Muscle layer of colon (tissue), 2 donors: Measurements from ENCODE around the gene ESPNL.

ENCODE experiments used
- H3K27ac ChIP-seq: one replicate; pipeline ENCODE4 v1.7.0; 2013; ENCODE audit warnings: low read depth, mild to moderate bottlenecking, low read length, moderate library complexity
- H3K27me3 ChIP-seq, 2 donors: one replicate each; pipeline ENCODE4 v1.7.0; 2013; ENCODE audit warnings: low read length in 2 of 2, mild to moderate bottlenecking in 2 of 2; ENCODE audit not compliant: insufficient read depth in 2 of 2, control insufficient read depth in 1 of 2
- H3K36me3 ChIP-seq: one replicate; pipeline ENCODE4 v1.7.0; 2013; ENCODE audit warnings: mild to moderate bottlenecking, low read length; ENCODE audit not compliant: insufficient read depth
- H3K4me1 ChIP-seq: one replicate; pipeline ENCODE4 v1.7.0; 2013; ENCODE audit warnings: mild to moderate bottlenecking, low read length; ENCODE audit not compliant: insufficient read depth
- H3K4me3 ChIP-seq, 2 donors: one replicate each; pipeline ENCODE4 v1.7.0; 2013; ENCODE audit warnings: low read length in 2 of 2, low read depth in 1 of 2, mild to moderate bottlenecking in 1 of 2, moderate library complexity in 1 of 2
- H3K9ac ChIP-seq: one replicate; pipeline ENCODE4 v1.7.0; 2013; ENCODE audit warnings: low read length
- H3K9me3 ChIP-seq: one replicate; pipeline ENCODE4 v1.7.0; 2013; ENCODE audit warnings: mild to moderate bottlenecking, low read length
- donor health status: abdominal sarcoma.
- donor health status: Adenocarcinoma of cecum.

ESPNL gene

DNA sequence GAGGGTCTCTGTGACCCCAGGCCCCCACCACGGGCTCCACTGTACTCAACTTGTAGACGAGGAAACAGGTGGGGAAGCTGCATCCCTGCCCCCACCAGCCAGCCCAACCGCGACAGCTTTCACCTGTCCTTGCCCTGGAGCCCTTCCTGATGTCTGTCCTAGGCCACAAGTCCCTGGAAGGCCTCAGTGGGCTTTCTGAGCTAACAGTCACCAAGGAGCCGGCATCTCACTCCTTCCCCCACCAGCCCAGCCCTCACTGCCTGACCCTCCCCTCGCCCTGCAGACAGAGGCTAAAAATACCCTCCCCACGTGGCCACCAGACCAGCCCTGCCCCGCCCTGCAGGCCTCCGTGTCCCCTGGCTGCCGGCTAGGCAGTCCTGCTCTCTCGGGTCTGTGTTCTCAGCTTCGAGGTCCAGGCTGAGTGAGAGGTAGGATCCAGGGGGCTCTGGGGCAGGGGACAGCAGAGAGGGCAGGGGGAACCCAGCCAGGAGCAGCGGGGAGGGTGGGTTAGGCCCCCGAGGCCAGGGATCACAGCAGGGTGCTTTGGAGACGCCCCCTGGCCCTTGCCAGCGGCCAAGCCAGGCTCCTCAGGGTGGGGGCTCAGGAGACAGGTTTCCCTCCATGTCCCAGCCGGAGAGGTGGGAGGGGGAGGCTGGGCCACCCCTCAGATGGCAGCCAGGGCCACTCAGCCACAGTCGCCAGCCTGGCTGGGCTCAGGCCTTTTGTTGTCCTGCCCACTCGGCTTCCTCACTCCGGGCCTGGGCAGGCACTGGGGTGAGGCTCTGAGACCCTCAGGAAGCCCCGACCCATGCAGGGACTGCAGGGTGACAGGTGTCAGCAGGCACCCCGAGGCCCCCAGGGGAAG, 38.4 kb downstream of the ESPNL start, which contains the start of gene KLHL30:
KLHL30 (plus strand) TSS at position 338 of the 865 bp plus-strand sequence. CDS start 2,087 bp downstream, outside the sequence.
- Histone ChIP-seq H3K9ac (no peak within 1 kb of the TSS), H3K9me3 (no peaks in the 10 kb centered on the region), H3K36me3 (no peaks in the 10 kb centered on the region), H3K27ac (no peak within 1 kb of the TSS), H3K4me3 (peak within 1 kb of the TSS in 1 of 2 donors; percentile 9), H3K4me1 (peaks cover 15% of the 10 kb centered on the region), H3K27me3 (no peaks in the 10 kb centered on the region)

DNA sequence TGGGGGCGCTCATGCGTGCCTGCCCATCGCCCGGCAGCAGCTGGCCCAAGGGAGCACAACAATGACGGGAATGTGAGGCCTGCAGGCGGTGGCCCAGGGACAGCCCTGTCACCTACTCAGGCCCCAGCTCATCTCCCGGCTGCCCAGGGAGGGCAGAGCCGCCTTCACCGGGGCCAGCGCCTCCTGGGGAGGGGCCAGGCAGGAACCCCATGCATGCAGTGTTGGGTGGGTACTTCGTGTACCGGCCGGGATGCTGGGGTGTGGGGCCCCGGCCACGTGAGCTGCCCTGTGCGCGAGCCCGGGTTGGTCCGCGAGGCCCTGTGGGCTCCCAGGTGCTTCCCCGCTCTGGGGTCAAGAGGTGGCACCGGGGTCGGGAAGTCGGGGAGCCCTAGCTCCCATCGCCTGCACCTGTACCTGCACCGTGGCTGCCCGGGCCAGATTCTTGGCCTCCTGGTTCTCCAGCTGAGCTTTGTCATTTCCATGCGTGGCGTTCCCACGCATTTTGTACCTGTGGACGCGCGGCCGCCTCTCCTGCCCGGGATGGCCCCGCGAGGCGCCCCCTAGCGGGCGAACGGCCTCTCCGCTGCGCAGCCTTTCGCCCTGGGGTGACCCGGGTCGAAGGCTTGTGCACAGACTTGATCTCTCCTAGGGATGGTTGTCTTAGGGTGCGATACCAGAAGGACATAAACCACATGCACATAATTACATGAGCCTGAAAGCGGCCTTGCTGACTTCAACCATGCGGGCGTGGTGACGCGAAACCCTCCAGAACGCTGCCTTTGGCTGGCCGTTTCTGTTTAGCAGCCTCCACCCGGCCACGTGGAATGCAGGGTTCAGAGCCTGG, 39.3 kb downstream of the ESPNL start:
- H3K27me3 ChIP-seq = no peaks in the 10 kb centered on the region
- H3K4me1 ChIP-seq = peaks cover 15% of the 10 kb centered on the region
- H3K9ac ChIP-seq = no peak overlapping the region
- H3K36me3 ChIP-seq = no peaks in the 10 kb centered on the region
- no peak overlapping the region for H3K27ac ChIP-seq
- H3K4me3 ChIP-seq = peak overlapping the region in 1 of 2 donors; percentile 9
- H3K9me3 ChIP-seq = no peaks in the 10 kb centered on the region

DNA sequence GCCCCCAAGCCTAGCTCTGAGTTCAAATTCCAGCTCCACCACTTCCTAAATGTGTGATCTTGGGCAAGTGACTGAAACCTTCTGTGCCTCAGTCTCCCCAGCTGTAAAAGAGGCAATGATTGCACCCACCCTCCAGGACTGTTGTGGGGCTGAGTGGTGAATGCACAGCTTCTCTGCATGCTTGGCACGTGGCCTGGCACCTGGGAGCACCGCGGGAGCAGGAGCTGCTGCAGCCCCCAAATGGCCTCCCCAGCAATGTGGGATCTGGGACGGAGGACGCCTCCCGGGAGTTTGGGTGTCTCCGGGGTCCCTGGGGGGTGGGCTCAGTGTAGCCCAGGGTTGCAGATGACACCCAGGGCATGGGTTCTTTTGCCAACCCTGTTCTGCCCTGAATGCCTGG, 39.9 kb downstream of the ESPNL start:
- Histone ChIP-seq H3K27me3 (no peaks in the 10 kb centered on the region), H3K36me3 (no peaks in the 10 kb centered on the region), H3K4me3 (no peak overlapping the region), H3K9me3 (no peaks in the 10 kb centered on the region), H3K4me1 (peaks cover 15% of the 10 kb centered on the region), H3K9ac (no peak overlapping the region), H3K27ac (no peak overlapping the region)

DNA sequence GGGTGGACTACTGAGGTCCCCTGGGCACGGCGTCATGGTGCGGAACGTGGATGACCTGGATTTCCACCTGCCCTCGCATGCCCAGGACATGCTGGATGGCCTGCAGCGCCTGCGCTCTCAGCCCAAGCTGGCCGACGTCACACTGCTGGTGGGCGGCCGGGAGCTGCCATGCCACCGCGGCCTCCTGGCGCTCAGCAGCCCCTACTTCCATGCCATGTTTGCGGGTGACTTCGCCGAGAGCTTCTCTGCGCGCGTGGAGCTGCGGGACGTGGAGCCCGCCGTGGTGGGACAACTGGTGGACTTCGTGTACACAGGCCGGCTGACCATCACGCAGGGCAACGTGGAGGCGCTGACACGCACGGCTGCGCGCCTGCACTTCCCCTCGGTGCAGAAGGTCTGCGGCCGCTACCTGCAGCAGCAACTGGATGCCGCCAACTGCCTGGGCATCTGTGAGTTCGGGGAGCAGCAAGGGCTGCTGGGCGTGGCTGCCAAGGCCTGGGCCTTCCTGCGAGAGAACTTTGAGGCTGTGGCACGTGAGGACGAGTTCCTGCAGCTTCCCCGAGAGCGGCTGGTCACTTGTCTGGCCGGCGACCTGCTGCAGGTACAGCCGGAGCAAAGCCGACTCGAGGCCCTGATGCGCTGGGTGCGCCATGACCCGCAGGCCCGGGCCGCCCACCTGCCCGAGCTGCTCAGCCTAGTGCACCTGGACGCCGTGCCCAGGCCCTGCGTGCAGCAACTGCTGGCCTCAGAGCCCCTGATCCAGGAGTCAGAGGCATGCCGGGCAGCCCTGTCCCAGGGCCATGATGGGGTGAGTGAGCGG, 40.8 kb downstream of the ESPNL start:
- H3K27me3 ChIP-seq = no peaks in the 10 kb centered on the region
- no peak overlapping the region for H3K9ac ChIP-seq
- no peaks in the 10 kb centered on the region for H3K9me3 ChIP-seq
- peaks cover 15% of the 10 kb centered on the region for H3K4me1 ChIP-seq
- no peaks in the 10 kb centered on the region for H3K36me3 ChIP-seq
- H3K27ac ChIP-seq = no peak overlapping the region
- H3K4me3 ChIP-seq = no peak overlapping the region

DNA sequence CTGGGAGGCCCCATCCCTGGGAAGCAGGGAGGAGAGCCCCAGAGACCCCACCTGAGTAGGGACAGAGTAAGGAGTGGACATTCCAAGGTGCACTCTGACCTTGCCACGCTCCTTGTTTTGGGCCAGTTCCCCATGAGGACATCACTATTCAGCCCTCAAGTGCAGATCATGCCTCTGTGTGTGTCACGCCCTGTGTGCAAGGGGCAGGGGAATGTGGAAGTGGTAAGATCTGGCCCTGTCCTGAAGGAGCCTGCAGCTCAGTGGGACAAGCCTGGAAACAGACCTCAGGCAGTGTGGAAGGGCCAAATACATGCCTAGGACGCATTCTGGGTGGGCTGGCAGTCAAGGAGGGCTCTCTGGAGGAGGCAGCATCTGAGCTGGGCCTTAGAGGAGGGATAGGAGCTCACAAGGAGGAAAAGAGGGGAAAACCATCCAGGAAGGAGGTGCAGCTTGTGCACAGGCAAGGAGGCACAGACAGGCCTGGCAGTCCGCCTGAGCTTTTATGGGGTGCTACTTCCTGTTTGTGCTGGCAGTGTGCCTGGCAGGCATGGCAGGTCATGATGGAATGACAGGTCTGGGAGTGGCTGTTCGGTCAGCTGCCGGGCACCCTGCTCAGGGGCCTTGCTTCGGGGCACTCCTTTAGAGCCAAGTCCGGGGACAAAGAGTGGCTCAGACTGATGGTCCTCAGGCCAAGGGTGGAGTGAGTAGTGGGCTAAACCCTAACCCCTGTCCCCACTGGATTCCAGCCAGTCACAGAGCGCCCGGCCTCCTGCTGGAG, 41.6 kb downstream of the ESPNL start:
- H3K4me3 ChIP-seq = no peak overlapping the region
- H3K9me3 ChIP-seq = no peaks in the 10 kb centered on the region
- H3K36me3 ChIP-seq = no peaks in the 10 kb centered on the region
- no peaks in the 10 kb centered on the region for H3K27me3 ChIP-seq
- peaks cover 15% of the 10 kb centered on the region for H3K4me1 ChIP-seq
- no peak overlapping the region for H3K27ac ChIP-seq
- H3K9ac ChIP-seq = no peak overlapping the region

DNA sequence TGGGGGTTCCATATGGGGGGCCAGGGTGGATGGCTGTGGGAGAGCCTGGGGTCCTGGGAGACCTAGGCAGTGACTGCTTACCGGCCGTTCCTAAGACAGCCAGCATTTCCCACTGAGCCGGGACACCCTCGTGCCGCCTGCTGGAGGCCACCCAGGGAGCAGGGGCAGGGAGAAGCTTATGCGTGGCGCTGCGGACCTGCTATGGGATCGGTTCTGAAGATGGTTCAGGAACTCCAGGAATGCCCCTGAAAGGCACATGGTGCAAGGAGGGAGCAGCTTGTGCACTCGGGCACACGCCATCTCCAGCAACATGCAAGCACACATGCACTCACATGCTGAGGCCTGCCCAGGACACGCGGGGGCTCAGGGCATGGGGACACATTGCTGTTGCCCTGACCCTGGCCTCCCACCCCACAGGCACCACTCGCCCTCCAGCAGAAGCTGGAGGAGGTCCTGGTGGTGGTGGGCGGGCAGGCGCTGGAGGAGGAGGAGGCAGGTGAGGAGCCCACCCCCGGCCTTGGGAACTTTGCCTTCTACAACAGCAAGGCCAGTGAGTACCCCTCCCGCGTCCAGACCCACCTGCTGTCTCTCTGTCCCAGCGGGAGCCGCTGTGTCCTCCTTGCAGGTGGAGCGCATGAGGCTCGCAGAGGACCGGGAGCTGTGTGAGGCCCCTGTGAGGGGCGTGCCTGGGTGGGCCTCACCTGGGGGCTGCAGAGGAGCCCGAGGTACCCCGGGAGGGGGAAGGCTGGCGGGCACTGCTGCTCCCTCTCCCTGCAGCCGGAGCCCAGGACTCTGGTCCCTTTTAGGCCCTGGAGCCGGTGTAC, 42.5 kb downstream of the ESPNL start:
- no peaks in the 10 kb centered on the region for H3K36me3 ChIP-seq
- no peak overlapping the region for H3K27ac ChIP-seq
- no peak overlapping the region for H3K9ac ChIP-seq
- no peaks in the 10 kb centered on the region for H3K27me3 ChIP-seq
- no peak overlapping the region for H3K4me3 ChIP-seq
- H3K9me3 ChIP-seq = no peaks in the 10 kb centered on the region
- peaks cover 14% of the 10 kb centered on the region for H3K4me1 ChIP-seq

DNA sequence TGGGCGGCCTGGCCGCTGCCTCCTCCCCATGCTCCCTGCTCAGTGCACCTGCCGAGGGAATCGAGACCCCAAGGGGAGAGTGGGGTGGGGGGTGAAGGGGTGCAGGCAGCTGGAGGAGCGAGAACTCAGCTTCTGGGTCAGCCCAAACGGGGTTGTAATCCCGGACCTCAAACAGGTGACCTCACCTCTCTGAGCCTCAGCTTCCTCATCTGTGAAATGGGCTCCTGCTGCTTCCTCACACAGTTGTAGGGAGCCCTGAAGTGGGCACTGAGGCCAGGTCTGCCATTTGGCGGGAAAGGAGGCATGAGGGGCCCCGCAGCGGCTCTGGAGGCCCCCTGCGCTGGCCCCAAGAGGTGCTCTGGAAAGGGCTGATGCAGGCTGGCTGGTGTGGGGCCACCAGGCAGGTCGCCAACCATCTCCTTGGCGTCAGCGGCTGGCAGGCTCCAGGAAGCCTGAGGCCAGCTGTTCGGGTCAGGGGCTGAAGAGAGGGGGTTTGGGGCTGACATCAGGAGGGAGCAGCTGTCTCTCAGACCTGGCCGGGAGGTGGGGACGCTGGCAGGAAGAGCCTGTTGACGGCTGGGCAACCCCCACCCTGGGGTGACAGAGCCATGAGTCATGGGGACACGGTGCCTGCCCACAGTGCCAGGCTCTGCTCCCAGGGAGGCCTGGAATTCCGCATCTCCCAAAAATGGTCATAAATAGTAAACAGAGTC, 43.3 kb downstream of the ESPNL start:
- Histone ChIP-seq H3K27me3 (no peaks in the 10 kb centered on the region), H3K36me3 (no peaks in the 10 kb centered on the region), H3K4me3 (no peak overlapping the region), H3K4me1 (peaks cover 6% of the 10 kb centered on the region), H3K27ac (no peak overlapping the region), H3K9ac (no peak overlapping the region), H3K9me3 (no peaks in the 10 kb centered on the region)

DNA sequence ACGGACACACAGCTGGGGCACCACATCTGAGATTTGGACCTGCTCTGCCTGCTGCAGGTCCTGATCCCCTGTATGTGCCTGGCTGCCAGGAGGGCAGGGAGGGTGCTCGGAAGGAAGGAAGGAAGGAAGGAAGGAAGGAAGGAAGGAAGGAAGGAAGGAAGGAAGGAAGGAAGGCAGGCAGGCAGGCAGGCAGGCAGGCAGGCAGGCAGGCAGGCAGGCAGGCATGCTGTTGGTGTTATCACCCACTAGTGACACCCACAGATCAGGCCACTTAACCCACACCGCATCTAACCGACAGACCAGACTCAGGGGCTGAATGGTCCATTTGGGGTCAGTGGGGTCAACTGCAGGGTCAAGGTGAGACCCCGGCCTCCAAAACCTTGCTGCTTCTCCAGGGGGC, 44.1 kb downstream of the ESPNL start:
- Histone ChIP-seq H3K9ac (no peak overlapping the region), H3K4me3 (no peak overlapping the region), H3K27me3 (no peaks in the 10 kb centered on the region), H3K9me3 (no peaks in the 10 kb centered on the region), H3K4me1 (peaks cover 4% of the 10 kb centered on the region), H3K27ac (no peak overlapping the region), H3K36me3 (no peaks in the 10 kb centered on the region)

DNA sequence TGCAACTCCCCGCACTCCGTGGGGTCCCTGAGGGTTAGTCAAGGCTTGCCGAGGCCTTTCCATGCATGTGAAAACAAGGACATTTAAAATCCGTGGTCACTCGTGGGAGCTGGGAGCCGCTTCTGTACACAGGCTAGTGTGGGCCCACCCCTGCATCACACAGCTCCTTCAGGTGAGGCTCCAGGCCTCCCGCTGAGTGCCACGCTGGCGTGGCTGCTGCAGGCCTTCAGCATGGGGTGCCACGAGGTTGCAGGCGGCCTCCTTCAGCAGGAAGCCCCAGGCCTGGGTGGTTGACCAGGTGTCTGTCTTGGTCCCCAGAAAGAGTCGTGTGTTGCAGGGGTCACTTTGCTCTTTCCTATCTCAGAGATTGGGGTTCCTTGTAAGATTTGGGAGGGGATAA, 44.9 kb downstream of the ESPNL start:
- Histone ChIP-seq H3K27ac (no peak overlapping the region), H3K27me3 (no peaks in the 10 kb centered on the region), H3K36me3 (no peaks in the 10 kb centered on the region), H3K4me1 (no peaks in the 10 kb centered on the region), H3K9ac (no peak overlapping the region), H3K4me3 (no peak overlapping the region), H3K9me3 (no peaks in the 10 kb centered on the region)
